PC-3 (cell line): ENCODE measurements around the gene THAP7. TPM values are rescaled to one million over a fixed set of nuclear protein-coding genes. Genes with fewer than 3 reads are reported as not detected.

Source experiments
- ATAC-seq: fragments of 200-7000 bp; cut with Tn5 transposase; 2 replicates; pipeline ENCODE4 v1.9.1; 2020; ENCODE audit warnings: mild to moderate bottlenecking, moderate library complexity
- BruUV-seq: library from RNA; stranded (reverse); fragments of 400-500 nt; replicated peaks from 2 replicates; lab custom pipeline; 2021; lab: Mats Ljungman, UMichigan
- CTCF ChIA-PET: fragments of 300-600 bp; sonication (Branson Sonifier 250); formaldehyde crosslinking; loops from one replicate; lab custom pipeline; 2022; ENCODE audit warnings: antibody characterized with exemption; lab: Charles Lee
- POLR2A ChIA-PET: fragments of 300-600 bp; sonication (Branson Sonifier 250); formaldehyde crosslinking; loops from one replicate; lab custom pipeline; 2022; ENCODE audit warnings: antibody characterized with exemption; ENCODE audit not compliant: unreplicated experiment; lab: Charles Lee
- DNase-seq: peaks from one replicate; pipeline ENCODE4 v3.0.0-alpha.2; 2015
- H2AFZ ChIP-seq: fragments of 300-600 bp; sonication (generic); 2 replicates; pipeline ENCODE4 v1.6.0; 2016; ENCODE audit warnings: antibody characterized with exemption, low read length
- H3F3A ChIP-seq: fragments of 300-600 bp; sonication (generic); one replicate; pipeline ENCODE4 v1.6.0; 2017; ENCODE audit warnings: antibody characterized with exemption, low read length, control low read depth, mild to moderate bottlenecking; ENCODE audit not compliant: unreplicated experiment
- H3K27ac ChIP-seq: fragments of 300-600 bp; sonication (generic); 2 replicates; pipeline ENCODE4 v1.5.1; 2016; ENCODE audit warnings: mild to moderate bottlenecking, low read length
- H3K27me3 ChIP-seq: fragments of 300-600 bp; sonication (generic); 2 replicates; pipeline ENCODE4 v1.6.1; 2016; ENCODE audit warnings: low read length, mixed read lengths
- H3K36me3 ChIP-seq: fragments of 300-600 bp; sonication (generic); 2 replicates; pipeline ENCODE4 v1.6.1; 2016; ENCODE audit warnings: low read depth, mixed run types, low read length, mixed read lengths
- H3K4me1 ChIP-seq: fragments of 300-600 bp; sonication (generic); 2 replicates; pipeline ENCODE4 v1.5.1; 2016; ENCODE audit warnings: low read length; ENCODE audit not compliant: insufficient read depth
- H3K4me2 ChIP-seq: fragments of 300-600 bp; sonication (generic); 2 replicates; pipeline ENCODE4 v1.6.0; 2016; ENCODE audit warnings: low read length
- H3K4me3 ChIP-seq: fragments of 300-600 bp; sonication (generic); 2 replicates; pipeline ENCODE4 v1.5.1; 2016; ENCODE audit warnings: mild to moderate bottlenecking, low read length, mixed read lengths
- H3K79me2 ChIP-seq: fragments of 300-600 bp; sonication (generic); 2 replicates; pipeline ENCODE4 v1.6.1; 2017; ENCODE audit warnings: low read length, mixed read lengths
- H3K9ac ChIP-seq: fragments of 300-600 bp; sonication (generic); 2 replicates; pipeline ENCODE4 v1.6.0; 2016; ENCODE audit warnings: mild to moderate bottlenecking, low read length
- H3K9me2 ChIP-seq: fragments of 300-600 bp; sonication (generic); replicated peaks from 2 replicates; pipeline ENCODE4 v1.6.1; 2016; ENCODE audit warnings: mixed run types, low read length, mixed read lengths
- H3K9me3 ChIP-seq: fragments of 300-600 bp; sonication (generic); 2 replicates; pipeline ENCODE4 v1.6.1; 2016; ENCODE audit warnings: low read length, mixed read lengths
- H4K20me1 ChIP-seq: fragments of 300-600 bp; sonication (generic); 2 replicates; pipeline ENCODE4 v1.6.1; 2016; ENCODE audit warnings: low read length, mixed read lengths
- EZH2 ChIP-seq: fragments of 300-600 bp; sonication (generic); IDR thresholded peaks from one replicate; pipeline ENCODE4 v1.6.1; 2017; ENCODE audit warnings: antibody characterized with exemption, mild to moderate bottlenecking, low read length; ENCODE audit not compliant: unreplicated experiment
- EZH2phosphoT487 ChIP-seq: fragments of 300-600 bp; sonication (generic); IDR thresholded peaks from 2 replicates; pipeline ENCODE4 v1.6.1; 2018; ENCODE audit warnings: mild to moderate bottlenecking, antibody characterized with exemption, low read length, borderline replicate concordance
- intact Hi-C: fragments of 100-400 bp; cut with micrococcal nuclease; formaldehyde crosslinking; loops from 2 replicates; pipeline ENCODE4 v1.9.0; 2023
- total RNA-seq: library from RNA; depleted of rRNA; stranded (reverse); fragments of >200 nt; gene quantifications from 2 replicates; pipeline ENCODE4 v1.2.3, GENCODE V29; 2014
- TF ChIP-seq, protein P1 (sequence below): fragments of 300-600 bp; sonication (generic); conservative IDR thresholded peaks from 2 replicates; pipeline ENCODE4 v1.5.1; 2017; ENCODE audit warnings: antibody characterized with exemption, low read depth, mild to moderate bottlenecking, low read length

The THAP7 gene
- total RNA-seq, 1 experiment from 2014 or later: 43.0 TPM

GRCh38 chr22:20999350-21000206 lies 2.3 kb downstream of the THAP7 start:
- Histone ChIP-seq H3K9ac (no peak overlapping the region), H3K79me2 (peaks cover 36% of the 10 kb centered on the region), H3K4me3 (peak overlapping the region; percentile 92; the same call in 1 of the 2 replicates), H2AFZ (no peak overlapping the region), H3K9me2 (no peaks in the 10 kb centered on the region), H4K20me1 (no peaks in the 10 kb centered on the region), H3K4me2 (peak overlapping the region; percentile 100), H3K36me3 (peaks cover 6% of the 10 kb centered on the region; the same call in 1 of the 2 replicates), H3K4me1 (peaks cover 24% of the 10 kb centered on the region), H3F3A (no peaks in the 10 kb centered on the region), H3K9me3 (no peaks in the 10 kb centered on the region), H3K27me3 (no peaks in the 10 kb centered on the region), H3K27ac (no peak overlapping the region)
- ChIA-PET POLR2A (interaction anchor here (0.7 kb wide), 1 partner anchor 45 kb away, joined by 3 read pairs; no protein-coding TSS in a partner anchor), CTCF (interaction anchor here (0.8 kb wide), 1 partner anchor 104 kb away, joined by 3 read pairs; no protein-coding TSS in a partner anchor)
- no peak for ATAC-seq
- DNase-seq: no peak
- no peak for TF ChIP-seq EZH2phosphoT487
- TF ChIP-seq EZH2: no peak
- TF ChIP-seq, protein P1, sequence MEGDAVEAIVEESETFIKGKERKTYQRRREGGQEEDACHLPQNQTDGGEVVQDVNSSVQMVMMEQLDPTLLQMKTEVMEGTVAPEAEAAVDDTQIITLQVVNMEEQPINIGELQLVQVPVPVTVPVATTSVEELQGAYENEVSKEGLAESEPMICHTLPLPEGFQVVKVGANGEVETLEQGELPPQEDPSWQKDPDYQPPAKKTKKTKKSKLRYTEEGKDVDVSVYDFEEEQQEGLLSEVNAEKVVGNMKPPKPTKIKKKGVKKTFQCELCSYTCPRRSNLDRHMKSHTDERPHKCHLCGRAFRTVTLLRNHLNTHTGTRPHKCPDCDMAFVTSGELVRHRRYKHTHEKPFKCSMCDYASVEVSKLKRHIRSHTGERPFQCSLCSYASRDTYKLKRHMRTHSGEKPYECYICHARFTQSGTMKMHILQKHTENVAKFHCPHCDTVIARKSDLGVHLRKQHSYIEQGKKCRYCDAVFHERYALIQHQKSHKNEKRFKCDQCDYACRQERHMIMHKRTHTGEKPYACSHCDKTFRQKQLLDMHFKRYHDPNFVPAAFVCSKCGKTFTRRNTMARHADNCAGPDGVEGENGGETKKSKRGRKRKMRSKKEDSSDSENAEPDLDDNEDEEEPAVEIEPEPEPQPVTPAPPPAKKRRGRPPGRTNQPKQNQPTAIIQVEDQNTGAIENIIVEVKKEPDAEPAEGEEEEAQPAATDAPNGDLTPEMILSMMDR: no peak
- BruUV-seq: no TSS peak
- intact Hi-C loops: no loop called here

DNA sequence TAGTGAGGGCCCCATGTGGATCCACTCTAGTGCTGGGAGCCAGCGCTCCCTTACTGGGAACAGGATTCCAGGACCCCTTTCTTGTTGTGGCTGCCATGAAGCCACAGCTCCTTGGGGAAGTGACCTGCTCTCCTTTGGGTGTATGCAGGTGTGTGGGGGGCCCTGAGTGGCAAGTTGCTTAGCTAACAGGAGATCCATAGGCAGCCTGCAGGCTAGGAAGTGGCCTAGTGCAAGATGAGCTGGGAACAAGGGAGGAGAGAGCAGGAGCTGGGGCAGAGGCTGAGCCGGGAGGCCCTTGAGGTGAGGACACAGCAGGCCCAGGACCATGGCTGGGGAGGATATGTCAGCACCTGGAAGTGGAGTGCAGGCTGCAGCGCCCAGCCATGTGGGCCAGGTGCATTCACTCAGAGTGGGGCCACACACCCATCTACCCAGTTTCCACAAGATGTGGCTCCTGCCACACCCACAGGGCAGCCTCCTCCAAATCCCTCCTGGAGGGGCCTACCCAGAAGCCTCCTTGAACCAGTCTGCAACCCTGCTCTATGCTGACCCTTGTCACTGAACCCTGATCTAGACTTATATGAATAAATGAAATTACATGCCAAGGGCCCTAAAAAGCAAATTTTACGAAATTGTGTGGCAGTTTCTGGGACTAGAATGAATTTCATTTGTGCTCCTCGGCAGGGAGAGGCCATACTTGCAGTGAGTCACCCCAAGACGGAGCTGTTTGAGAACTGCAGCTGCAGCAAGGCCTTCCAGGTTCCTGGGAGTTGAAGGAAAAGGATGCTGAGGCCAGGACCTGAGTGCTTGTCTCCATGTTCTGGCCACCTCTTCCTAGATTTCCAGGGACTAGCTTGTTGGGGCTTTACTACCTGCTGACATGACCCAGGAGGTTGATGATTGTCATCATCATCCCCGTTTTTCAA lies 3.2 kb downstream of the THAP7 start:
- Histone ChIP-seq H2AFZ (no peak overlapping the region), H3K27me3 (no peaks in the 10 kb centered on the region), H3K4me1 (peaks cover 23% of the 10 kb centered on the region), H3K9ac (no peak overlapping the region), H3K4me3 (no peak overlapping the region), H3K27ac (no peak overlapping the region), H3K36me3 (peaks cover 6% of the 10 kb centered on the region; the same call in 1 of the 2 replicates), H3K9me2 (no peaks in the 10 kb centered on the region), H3F3A (no peaks in the 10 kb centered on the region), H3K4me2 (no peak overlapping the region), H4K20me1 (no peaks in the 10 kb centered on the region), H3K79me2 (peaks cover 33% of the 10 kb centered on the region), H3K9me3 (no peaks in the 10 kb centered on the region)
- ChIA-PET CTCF (interaction anchor here (0.8 kb wide), 1 partner anchor 104 kb away, joined by 3 read pairs; no protein-coding TSS in a partner anchor), POLR2A (no interaction called here)
- no peak for ATAC-seq
- peak; percentile 12 for DNase-seq
- intact Hi-C loops: no loop called here
- no TSS peak for BruUV-seq
- TF ChIP-seq EZH2phosphoT487 (no peak), EZH2 (no peak)
- TF ChIP-seq, protein P1: no peak
